MM.1S (cell line): Measurements from ENCODE around the gene SP100.

Source experiments
- DNase-seq: peaks from one replicate; pipeline ENCODE4 v3.0.0-alpha.2; 2015
- H2AFZ ChIP-seq: fragments of 300-600 bp; sonication (generic); 2 replicates; pipeline ENCODE4 v1.6.0; 2016; ENCODE audit warnings: antibody characterized with exemption, low read length
- H3F3A ChIP-seq: fragments of 300-600 bp; sonication (generic); 2 replicates; pipeline ENCODE4 v1.6.1; 2016; ENCODE audit warnings: mild to moderate bottlenecking, antibody characterized with exemption, low read length, moderate library complexity, mixed read lengths; ENCODE audit not compliant: insufficient read depth
- H3K27ac ChIP-seq: fragments of 300-600 bp; sonication (generic); 2 replicates; pipeline ENCODE4 v1.5.1; 2016; ENCODE audit warnings: mild to moderate bottlenecking, low read length
- H3K27me3 ChIP-seq: fragments of 300-600 bp; sonication (generic); replicated peaks from 2 replicates; pipeline ENCODE4 v1.6.0; 2016; ENCODE audit warnings: low read length; ENCODE audit not compliant: insufficient read depth
- H3K36me3 ChIP-seq: fragments of 300-600 bp; sonication (generic); replicated peaks from 2 replicates; pipeline ENCODE4 v1.6.1; 2016; ENCODE audit warnings: mild to moderate bottlenecking, low read length, mixed read lengths; ENCODE audit not compliant: insufficient read depth
- H3K4me1 ChIP-seq: fragments of 300-600 bp; sonication (generic); 2 replicates; pipeline ENCODE4 v1.6.1; 2016; ENCODE audit warnings: low read length, mixed read lengths
- H3K4me2 ChIP-seq: fragments of 300-600 bp; sonication (generic); 2 replicates; pipeline ENCODE4 v1.6.0; 2016; ENCODE audit warnings: low read depth, low read length
- H3K4me3 ChIP-seq: fragments of 300-600 bp; sonication (generic); 2 replicates; pipeline ENCODE4 v1.5.1; 2016; ENCODE audit warnings: low read length, mixed read lengths
- H3K79me2 ChIP-seq: fragments of 300-600 bp; sonication (generic); 2 replicates; pipeline ENCODE4 v1.6.1; 2016; ENCODE audit warnings: mixed run types, low read length, mixed read lengths
- H3K9ac ChIP-seq: fragments of 300-600 bp; sonication (generic); 2 replicates; pipeline ENCODE4 v1.6.1; 2016; ENCODE audit warnings: low read length, mixed read lengths
- H3K9me2 ChIP-seq: fragments of 300-600 bp; sonication (generic); replicated peaks from 2 replicates; pipeline ENCODE4 v1.6.1; 2016; ENCODE audit warnings: mild to moderate bottlenecking, low read length, mixed read lengths; ENCODE audit not compliant: insufficient read depth
- H3K9me3 ChIP-seq: fragments of 300-600 bp; sonication (generic); replicated peaks from 2 replicates; pipeline ENCODE4 v1.6.1; 2016; ENCODE audit warnings: mild to moderate bottlenecking, low read length, mixed read lengths; ENCODE audit not compliant: insufficient read depth
- H4K20me1 ChIP-seq: fragments of 300-600 bp; sonication (generic); 2 replicates; pipeline ENCODE4 v1.6.1; 2016; ENCODE audit warnings: mild to moderate bottlenecking, low read length, moderate library complexity, mixed read lengths; ENCODE audit not compliant: insufficient read depth
- EZH2 ChIP-seq: fragments of 300-600 bp; sonication (generic); optimal IDR thresholded peaks from 2 replicates; pipeline ENCODE3; 2017; ENCODE audit warnings: low read depth, mild to moderate bottlenecking, antibody characterized with exemption, low read length, mixed read lengths
- EZH2phosphoT487 ChIP-seq: fragments of 300-600 bp; sonication (generic); IDR thresholded peaks from 2 replicates; pipeline ENCODE4 v1.6.1; 2018; ENCODE audit warnings: antibody characterized with exemption, low read length
- TF ChIP-seq, protein P1 (sequence below): fragments of 300-600 bp; sonication (generic); IDR thresholded peaks from 2 replicates; pipeline ENCODE4 v1.5.1; 2016; ENCODE audit warnings: antibody characterized with exemption, low read length, mixed read lengths

The SP100 gene

DNA sequence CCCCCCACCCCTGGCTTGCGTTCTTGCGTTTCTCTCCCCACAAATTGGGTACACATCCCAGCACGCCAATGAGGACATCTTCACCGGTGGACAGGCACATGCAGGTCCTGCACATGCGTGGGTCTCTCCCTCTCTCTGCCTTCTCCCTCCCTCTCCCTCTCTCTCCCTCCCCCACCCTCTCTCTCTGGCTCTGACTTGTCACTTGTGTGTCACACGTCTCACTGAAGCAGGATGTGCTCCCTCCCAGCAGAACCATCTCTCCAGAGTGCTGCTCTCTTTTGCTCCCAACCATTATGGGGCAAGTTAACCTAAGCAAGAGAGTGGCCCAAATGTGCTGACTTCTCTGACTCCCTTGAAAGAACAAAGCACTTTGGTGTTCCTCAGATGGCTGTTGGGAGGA, 175.8 kb downstream of the SP100 start:
- no peak for DNase-seq
- Histone ChIP-seq H3K4me1 (peaks cover 7% of the 10 kb centered on the region; the same call in 1 of the 2 replicates), H3K9me3 (no peaks in the 10 kb centered on the region), H3F3A (no peaks in the 10 kb centered on the region), H2AFZ (no peak overlapping the region), H3K36me3 (no peaks in the 10 kb centered on the region), H3K9me2 (no peaks in the 10 kb centered on the region), H3K79me2 (no peaks in the 10 kb centered on the region), H3K9ac (no peak overlapping the region), H3K27ac (no peak overlapping the region), H3K4me2 (no peak overlapping the region), H3K4me3 (no peak overlapping the region), H3K27me3 (no peaks in the 10 kb centered on the region), H4K20me1 (no peaks in the 10 kb centered on the region)
- TF ChIP-seq EZH2 (no peak), EZH2phosphoT487 (no peak)
- TF ChIP-seq, protein P1, sequence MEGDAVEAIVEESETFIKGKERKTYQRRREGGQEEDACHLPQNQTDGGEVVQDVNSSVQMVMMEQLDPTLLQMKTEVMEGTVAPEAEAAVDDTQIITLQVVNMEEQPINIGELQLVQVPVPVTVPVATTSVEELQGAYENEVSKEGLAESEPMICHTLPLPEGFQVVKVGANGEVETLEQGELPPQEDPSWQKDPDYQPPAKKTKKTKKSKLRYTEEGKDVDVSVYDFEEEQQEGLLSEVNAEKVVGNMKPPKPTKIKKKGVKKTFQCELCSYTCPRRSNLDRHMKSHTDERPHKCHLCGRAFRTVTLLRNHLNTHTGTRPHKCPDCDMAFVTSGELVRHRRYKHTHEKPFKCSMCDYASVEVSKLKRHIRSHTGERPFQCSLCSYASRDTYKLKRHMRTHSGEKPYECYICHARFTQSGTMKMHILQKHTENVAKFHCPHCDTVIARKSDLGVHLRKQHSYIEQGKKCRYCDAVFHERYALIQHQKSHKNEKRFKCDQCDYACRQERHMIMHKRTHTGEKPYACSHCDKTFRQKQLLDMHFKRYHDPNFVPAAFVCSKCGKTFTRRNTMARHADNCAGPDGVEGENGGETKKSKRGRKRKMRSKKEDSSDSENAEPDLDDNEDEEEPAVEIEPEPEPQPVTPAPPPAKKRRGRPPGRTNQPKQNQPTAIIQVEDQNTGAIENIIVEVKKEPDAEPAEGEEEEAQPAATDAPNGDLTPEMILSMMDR, result no peak

DNA sequence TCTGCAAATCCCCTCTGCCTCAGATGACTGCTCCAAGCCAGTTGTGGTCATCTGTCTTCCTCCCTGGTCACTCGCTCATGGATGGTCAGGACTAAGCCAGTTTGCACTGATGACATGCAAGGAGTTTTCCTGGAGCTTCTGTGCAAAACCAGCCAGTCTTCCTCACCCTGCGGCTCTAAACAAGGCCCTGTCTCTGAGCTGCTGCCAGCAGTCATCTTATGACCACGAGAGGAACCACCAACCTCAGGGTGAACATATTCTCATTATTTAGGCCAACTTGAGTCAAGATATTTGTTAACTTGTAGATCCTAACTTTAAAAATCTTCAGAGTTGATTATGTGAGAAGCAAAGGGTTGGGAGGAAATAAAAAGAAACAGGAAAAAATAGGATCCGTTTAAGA, 176.8 kb downstream of the SP100 start:
- H3K79me2 ChIP-seq, result no peaks in the 10 kb centered on the region
- no peaks in the 10 kb centered on the region for H3K9me3 ChIP-seq
- peaks cover 7% of the 10 kb centered on the region; the same call in 1 of the 2 replicates for H3K4me1 ChIP-seq
- H3K9me2 ChIP-seq, result no peaks in the 10 kb centered on the region
- H3K4me3 ChIP-seq, result no peak overlapping the region
- TF ChIP-seq EZH2phosphoT487 (no peak), EZH2 (no peak)
- TF ChIP-seq, protein P1, result no peak
- no peak overlapping the region for H3K4me2 ChIP-seq
- no peaks in the 10 kb centered on the region for H3K27me3 ChIP-seq
- no peak overlapping the region for H2AFZ ChIP-seq
- DNase-seq, result no peak
- no peaks in the 10 kb centered on the region for H3F3A ChIP-seq
- no peaks in the 10 kb centered on the region for H3K36me3 ChIP-seq
- H4K20me1 ChIP-seq, result no peaks in the 10 kb centered on the region
- no peak overlapping the region for H3K27ac ChIP-seq
- H3K9ac ChIP-seq, result no peak overlapping the region
